Tibial nerve (tissue), 3 donors: ENCODE measurements around the gene SYDE2.
"Not testable (repeated sequence)": the region's sequence is repeated elsewhere in the genome, so short reads cannot be mapped to it uniquely, and the experiment has no call there.

ENCODE experiments used
- POLR2A ChIP-seq, 2 donors: fragments of 450-650 bp; IDR thresholded peaks; one replicate each; pipeline ENCODE4 v1.6.1; 2017; ENCODE audit warnings: antibody characterized with exemption in 2 of 2, mild to moderate bottlenecking in 2 of 2, moderate library complexity in 2 of 2
- TF ChIP-seq, protein P1 (sequence below), 5 experiments: fragments of 200-600 bp in 3 of 5; fragments of 450-650 bp in 2 of 5; sonication (generic) in 3 of 5; IDR thresholded peaks; one replicate each; pipeline ENCODE4 v1.5.1; 2016 to 2019; ENCODE audit warnings: antibody characterized with exemption in 5 of 5, mild to moderate bottlenecking in 3 of 5, moderate library complexity in 2 of 5

DNA sequence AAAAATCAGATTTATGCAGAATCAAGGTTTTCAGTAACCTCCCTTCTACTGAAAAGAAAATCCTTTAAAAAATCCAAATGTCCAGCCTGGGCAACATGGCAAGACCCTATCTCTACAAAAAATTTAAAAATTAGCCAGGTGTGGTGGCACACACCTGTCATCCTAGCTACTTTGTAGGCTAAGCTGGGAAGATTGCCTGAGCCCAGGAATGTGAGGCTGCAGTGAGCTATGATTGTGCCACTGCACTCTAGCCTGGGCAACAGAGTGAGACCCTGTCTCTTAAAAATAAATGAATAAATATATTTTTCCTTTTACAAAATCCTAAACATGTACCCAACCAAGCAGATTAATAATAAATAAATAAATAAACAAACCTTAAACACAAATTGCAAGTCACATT, 8.7 kb downstream of the SYDE2 start:
- TF ChIP-seq POLR2A (IDR thresholded peaks at IDR 0.05) = not testable (repeated sequence)
- TF ChIP-seq, protein P1, sequence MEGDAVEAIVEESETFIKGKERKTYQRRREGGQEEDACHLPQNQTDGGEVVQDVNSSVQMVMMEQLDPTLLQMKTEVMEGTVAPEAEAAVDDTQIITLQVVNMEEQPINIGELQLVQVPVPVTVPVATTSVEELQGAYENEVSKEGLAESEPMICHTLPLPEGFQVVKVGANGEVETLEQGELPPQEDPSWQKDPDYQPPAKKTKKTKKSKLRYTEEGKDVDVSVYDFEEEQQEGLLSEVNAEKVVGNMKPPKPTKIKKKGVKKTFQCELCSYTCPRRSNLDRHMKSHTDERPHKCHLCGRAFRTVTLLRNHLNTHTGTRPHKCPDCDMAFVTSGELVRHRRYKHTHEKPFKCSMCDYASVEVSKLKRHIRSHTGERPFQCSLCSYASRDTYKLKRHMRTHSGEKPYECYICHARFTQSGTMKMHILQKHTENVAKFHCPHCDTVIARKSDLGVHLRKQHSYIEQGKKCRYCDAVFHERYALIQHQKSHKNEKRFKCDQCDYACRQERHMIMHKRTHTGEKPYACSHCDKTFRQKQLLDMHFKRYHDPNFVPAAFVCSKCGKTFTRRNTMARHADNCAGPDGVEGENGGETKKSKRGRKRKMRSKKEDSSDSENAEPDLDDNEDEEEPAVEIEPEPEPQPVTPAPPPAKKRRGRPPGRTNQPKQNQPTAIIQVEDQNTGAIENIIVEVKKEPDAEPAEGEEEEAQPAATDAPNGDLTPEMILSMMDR (IDR thresholded peaks at IDR 0.05) = not testable (repeated sequence)
